MCF 10A (cell line): Measurements from ENCODE around the gene KRTAP12-2. TPM values are rescaled to one million over a fixed set of nuclear protein-coding genes. Genes with fewer than 3 reads are reported as not detected.

Source experiments
- BruUV-seq: library from RNA; stranded (reverse); fragments of 400-500 nt; replicated peaks from 2 replicates; lab custom pipeline; 2021; lab: Mats Ljungman, UMichigan
- CTCF ChIA-PET: fragments of 300-600 bp; sonication (Branson Sonifier 250); formaldehyde crosslinking; extraction: SDS; loops from one replicate; lab custom pipeline; 2021; ENCODE audit warnings: antibody characterized with exemption, inconsistent platforms; lab: Yijun Ruan, JAX
- POLR2A ChIA-PET: fragments of 300-600, 350-650 bp; sonication (Branson Sonifier 250); formaldehyde crosslinking; extraction: SDS; loops from one replicate; lab custom pipeline; 2020; ENCODE audit warnings: antibody characterized with exemption, inconsistent platforms; lab: Yijun Ruan, JAX
- DNase-seq: peaks from one replicate; pipeline ENCODE4 v3.0.0-alpha.2; 2018; ENCODE audit not compliant: unreplicated experiment
- H3K27ac Mint-ChIP-seq: one replicate; pipeline ENCODE4 v1.8.0; 2022; ENCODE audit warnings: mild to moderate bottlenecking, low read depth, mixed read lengths; ENCODE audit not compliant: unreplicated experiment
- H3K27me3 Mint-ChIP-seq: one replicate; pipeline ENCODE4 v1.8.0; 2022; ENCODE audit warnings: mixed read lengths; ENCODE audit not compliant: insufficient read depth, unreplicated experiment
- H3K36me3 Mint-ChIP-seq: one replicate; pipeline ENCODE4 v1.8.0; 2022; ENCODE audit warnings: mild to moderate bottlenecking, moderate library complexity, mixed read lengths; ENCODE audit not compliant: insufficient read depth, unreplicated experiment
- H3K4me1 Mint-ChIP-seq: one replicate; pipeline ENCODE4 v1.8.0; 2022; ENCODE audit warnings: mixed read lengths; ENCODE audit not compliant: insufficient read depth, unreplicated experiment
- H3K4me3 Mint-ChIP-seq: one replicate; pipeline ENCODE4 v1.8.0; 2022; ENCODE audit warnings: mild to moderate bottlenecking, moderate library complexity, mixed read lengths; ENCODE audit not compliant: unreplicated experiment
- H3K9me3 Mint-ChIP-seq: one replicate; pipeline ENCODE4 v1.8.0; 2022; ENCODE audit warnings: mixed read lengths; ENCODE audit not compliant: unreplicated experiment
- intact Hi-C: fragments of 100-400 bp; cut with micrococcal nuclease; formaldehyde crosslinking; loops from 2 replicates; pipeline ENCODE4 v1.14.1; 2022
- total RNA-seq: library from RNA; stranded (reverse); gene quantifications from 2 replicates; pipeline ENCODE4 v1.2.3, GENCODE V29; 2022
- TF ChIP-seq, protein P1 (sequence below): fragments of 200-600 bp; IDR thresholded peaks from one replicate; pipeline ENCODE4 v1.8.0; 2022; ENCODE audit warnings: antibody characterized with exemption, mild to moderate bottlenecking; ENCODE audit not compliant: unreplicated experiment

Gene KRTAP12-2
- total RNA-seq, 1 experiment from 2014 or later: not detected

DNA sequence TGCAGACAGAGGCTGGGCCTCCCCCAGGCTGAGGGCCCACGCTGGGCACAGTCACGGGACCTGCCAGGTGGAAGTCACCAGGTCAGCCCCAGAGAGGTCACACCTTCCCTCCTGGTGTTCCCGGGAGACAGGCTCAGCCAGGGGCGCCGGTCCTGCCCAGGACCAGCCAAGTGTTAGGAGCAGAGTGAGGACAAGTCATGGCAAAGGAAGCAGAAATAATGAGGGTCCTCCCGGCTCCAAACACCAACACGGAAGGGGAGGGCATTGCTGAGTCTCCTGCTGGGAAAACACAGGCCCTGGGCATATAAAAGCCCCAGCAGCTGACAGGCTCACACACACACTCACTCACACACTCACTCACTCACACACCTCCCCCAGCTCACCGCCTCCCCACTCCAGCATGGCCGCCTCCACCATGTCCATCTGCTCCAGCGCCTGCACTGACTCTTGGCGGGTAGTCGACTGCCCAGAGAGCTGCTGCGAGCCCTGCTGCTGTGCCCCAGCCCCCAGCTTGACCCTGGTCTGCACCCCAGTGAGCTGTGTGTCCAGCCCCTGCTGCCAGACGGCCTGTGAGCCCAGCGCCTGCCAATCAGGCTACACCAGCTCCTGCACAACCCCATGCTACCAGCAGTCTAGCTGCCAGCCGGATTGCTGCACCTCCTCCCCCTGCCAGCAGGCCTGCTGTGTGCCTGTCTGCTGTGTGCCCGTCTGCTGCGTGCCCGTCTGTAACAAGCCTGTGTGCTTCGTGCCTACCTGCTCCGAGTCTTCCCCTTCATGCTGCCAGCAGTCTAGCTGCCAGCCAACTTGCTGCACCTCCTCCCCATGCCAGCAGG is 29.5 kb downstream of the KRTAP12-2 start, which contains the start of gene KRTAP10-10:
Gene KRTAP10-10, plus strand, starts transcription at position 339 of the 833 bp plus-strand sequence. Its CDS starts 62 bp downstream, at position 401.
- Mint-ChIP-seq H3K36me3 (no peaks in the 10 kb centered on the region), H3K4me1 (no peaks in the 10 kb centered on the region), H3K9me3 (peaks cover 28% of the 10 kb centered on the region), H3K27ac (no peak within 1 kb of the TSS), H3K4me3 (no peak within 1 kb of the TSS), H3K27me3 (peaks cover 63% of the 10 kb centered on the region)
- DNase-seq: no peak
- TF ChIP-seq, protein P1, sequence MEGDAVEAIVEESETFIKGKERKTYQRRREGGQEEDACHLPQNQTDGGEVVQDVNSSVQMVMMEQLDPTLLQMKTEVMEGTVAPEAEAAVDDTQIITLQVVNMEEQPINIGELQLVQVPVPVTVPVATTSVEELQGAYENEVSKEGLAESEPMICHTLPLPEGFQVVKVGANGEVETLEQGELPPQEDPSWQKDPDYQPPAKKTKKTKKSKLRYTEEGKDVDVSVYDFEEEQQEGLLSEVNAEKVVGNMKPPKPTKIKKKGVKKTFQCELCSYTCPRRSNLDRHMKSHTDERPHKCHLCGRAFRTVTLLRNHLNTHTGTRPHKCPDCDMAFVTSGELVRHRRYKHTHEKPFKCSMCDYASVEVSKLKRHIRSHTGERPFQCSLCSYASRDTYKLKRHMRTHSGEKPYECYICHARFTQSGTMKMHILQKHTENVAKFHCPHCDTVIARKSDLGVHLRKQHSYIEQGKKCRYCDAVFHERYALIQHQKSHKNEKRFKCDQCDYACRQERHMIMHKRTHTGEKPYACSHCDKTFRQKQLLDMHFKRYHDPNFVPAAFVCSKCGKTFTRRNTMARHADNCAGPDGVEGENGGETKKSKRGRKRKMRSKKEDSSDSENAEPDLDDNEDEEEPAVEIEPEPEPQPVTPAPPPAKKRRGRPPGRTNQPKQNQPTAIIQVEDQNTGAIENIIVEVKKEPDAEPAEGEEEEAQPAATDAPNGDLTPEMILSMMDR: no peak
- POLR2A ChIA-PET: no interaction called here
- BruUV-seq: no TSS peak
- intact Hi-C loops: no loop called here
- CTCF ChIA-PET: no interaction called here

DNA sequence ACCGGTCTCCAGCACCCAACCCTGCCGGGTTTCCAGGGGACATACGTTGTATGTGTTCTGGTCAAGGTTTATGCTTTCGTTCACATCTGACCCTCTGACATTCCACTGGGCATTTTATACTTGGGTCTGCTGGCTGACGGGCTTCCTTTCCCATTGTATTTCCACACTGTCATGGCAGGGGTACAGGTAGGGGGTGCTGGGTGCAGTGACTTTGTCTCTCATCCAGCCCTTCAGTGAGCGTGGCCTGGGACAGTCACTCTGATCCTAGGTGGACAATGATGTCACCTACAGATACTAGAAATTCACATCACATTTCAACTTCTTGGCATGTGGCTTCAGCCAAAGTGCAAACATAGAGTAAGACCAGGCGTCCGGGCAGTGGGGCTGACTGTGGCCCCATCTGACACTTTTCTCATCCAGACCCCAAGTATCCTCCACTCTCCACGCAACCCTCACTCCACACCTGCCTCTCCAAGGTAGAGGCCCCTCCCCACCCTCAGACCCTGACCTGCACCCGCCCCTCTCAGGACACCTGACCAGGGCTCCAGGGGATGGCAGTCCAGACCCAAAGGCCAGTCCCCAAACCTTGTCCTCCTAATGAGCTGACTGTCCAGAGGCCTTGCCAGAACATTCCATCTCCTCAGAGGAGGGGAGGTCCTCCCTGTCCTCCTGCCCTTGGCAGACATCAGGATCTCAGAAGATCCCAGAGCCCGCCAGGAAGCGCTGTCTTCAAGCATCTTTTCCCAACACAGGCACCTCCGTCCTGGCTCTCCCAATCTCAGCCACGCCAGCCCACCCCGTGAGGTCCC is 30.3 kb downstream of the KRTAP12-2 start:
- peaks cover 33% of the 10 kb centered on the region for H3K9me3 Mint-ChIP-seq
- CTCF ChIA-PET: no interaction called here
- DNase-seq: no peak
- BruUV-seq: no TSS peak
- no peaks in the 10 kb centered on the region for H3K4me1 Mint-ChIP-seq
- intact Hi-C loops: no loop called here
- TF ChIP-seq, protein P1: no peak
- peaks cover 63% of the 10 kb centered on the region for H3K27me3 Mint-ChIP-seq
- POLR2A ChIA-PET: no interaction called here
- no peak overlapping the region for H3K4me3 Mint-ChIP-seq
- H3K36me3 Mint-ChIP-seq: no peaks in the 10 kb centered on the region
- H3K27ac Mint-ChIP-seq: no peak overlapping the region

DNA sequence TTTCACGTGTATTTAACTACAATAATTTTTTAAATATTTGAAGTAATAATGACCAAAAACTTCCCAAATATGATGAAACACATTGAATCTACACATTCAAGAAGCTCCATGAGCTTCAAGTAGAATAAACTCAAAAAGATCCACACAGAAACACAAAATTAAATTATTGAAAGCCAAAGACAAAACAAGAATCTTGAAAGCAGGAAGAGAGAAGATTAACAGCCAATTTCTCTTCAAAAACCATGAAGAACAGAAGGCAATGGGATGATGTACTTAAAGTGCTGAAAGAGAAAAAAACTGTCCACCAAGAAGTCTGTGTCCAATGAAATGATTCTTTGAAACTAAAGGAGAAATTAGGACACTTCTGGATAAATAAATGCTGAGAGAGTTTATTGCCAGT is 34.7 kb downstream of the KRTAP12-2 start:
- ChIA-PET POLR2A (no interaction called here), CTCF (no interaction called here)
- H3K27me3 Mint-ChIP-seq: peaks cover 36% of the 10 kb centered on the region
- no peak for DNase-seq
- TF ChIP-seq, protein P1: no peak
- BruUV-seq: no TSS peak
- no peaks in the 10 kb centered on the region for H3K4me1 Mint-ChIP-seq
- intact Hi-C loops: no loop called here
- H3K36me3 Mint-ChIP-seq: no peaks in the 10 kb centered on the region
- H3K4me3 Mint-ChIP-seq: no peak overlapping the region
- H3K27ac Mint-ChIP-seq: no peak overlapping the region
- peaks cover 37% of the 10 kb centered on the region for H3K9me3 Mint-ChIP-seq

DNA sequence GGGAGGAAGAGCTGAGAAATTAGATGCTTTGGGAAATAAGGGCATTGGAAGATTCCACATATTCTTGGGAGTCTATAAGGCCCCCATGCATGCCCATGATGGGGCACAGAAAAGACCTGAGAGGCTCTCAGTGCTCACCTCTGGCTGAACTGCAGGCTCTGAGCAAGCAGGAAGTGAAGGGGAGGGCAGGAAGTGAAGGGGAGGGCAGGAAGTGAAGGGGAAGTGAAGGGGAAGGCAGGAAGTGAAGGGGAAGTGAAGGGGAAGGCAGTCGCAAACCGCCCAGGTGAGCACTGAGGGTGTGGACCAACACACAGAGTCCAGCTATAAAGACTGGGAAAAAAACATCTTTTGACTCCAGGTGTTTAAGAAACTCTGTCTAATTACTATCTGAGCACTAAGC is 36.3 kb downstream of the KRTAP12-2 start:
- no TSS peak for BruUV-seq
- Mint-ChIP-seq H3K27me3 (peaks cover 21% of the 10 kb centered on the region), H3K4me1 (no peaks in the 10 kb centered on the region), H3K27ac (no peak overlapping the region), H3K9me3 (peaks cover 37% of the 10 kb centered on the region), H3K4me3 (no peak overlapping the region), H3K36me3 (no peaks in the 10 kb centered on the region)
- POLR2A ChIA-PET: no interaction called here
- DNase-seq: no peak
- TF ChIP-seq, protein P1: no peak
- CTCF ChIA-PET: no interaction called here
- intact Hi-C loops: no loop called here
